ENCODE data around the gene LRMDA.

Gene LRMDA

GRCh38 chr10:76444034-76444800, 1012.8 kb downstream of the LRMDA start:
- DNase-seq (ENCODE audit: low read depth, low spot score): no peak
- H3K4me3 ChIP-seq (ENCODE audit: low read depth, low read length): no peak overlapping the region
- in situ Hi-C loops (cut with HindIII; ENCODE audit: low sequenced_read_pairs): no loop called here
- TF ChIP-seq, protein P1, sequence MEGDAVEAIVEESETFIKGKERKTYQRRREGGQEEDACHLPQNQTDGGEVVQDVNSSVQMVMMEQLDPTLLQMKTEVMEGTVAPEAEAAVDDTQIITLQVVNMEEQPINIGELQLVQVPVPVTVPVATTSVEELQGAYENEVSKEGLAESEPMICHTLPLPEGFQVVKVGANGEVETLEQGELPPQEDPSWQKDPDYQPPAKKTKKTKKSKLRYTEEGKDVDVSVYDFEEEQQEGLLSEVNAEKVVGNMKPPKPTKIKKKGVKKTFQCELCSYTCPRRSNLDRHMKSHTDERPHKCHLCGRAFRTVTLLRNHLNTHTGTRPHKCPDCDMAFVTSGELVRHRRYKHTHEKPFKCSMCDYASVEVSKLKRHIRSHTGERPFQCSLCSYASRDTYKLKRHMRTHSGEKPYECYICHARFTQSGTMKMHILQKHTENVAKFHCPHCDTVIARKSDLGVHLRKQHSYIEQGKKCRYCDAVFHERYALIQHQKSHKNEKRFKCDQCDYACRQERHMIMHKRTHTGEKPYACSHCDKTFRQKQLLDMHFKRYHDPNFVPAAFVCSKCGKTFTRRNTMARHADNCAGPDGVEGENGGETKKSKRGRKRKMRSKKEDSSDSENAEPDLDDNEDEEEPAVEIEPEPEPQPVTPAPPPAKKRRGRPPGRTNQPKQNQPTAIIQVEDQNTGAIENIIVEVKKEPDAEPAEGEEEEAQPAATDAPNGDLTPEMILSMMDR (IDR thresholded peaks at IDR 0.05; ENCODE audit: low read depth, low read length): no peak

- in situ Hi-C loops (cut with HindIII; ENCODE audit: low sequenced_read_pairs): no loop called here
- no peak overlapping the region for H3K4me3 ChIP-seq (ENCODE audit: low read depth, low read length)
- TF ChIP-seq, protein P1 (IDR thresholded peaks at IDR 0.05; ENCODE audit: low read depth, low read length): no peak
- no peak for DNase-seq (ENCODE audit: low read depth, low spot score)
These were observed 1016.2 kb downstream of the LRMDA start for GRCh38 chr10:76447578-76447977.

GRCh38 chr10:76451911-76452310, 1020.5 kb downstream of the LRMDA start:
- no peak for DNase-seq (ENCODE audit: low read depth, low spot score)
- in situ Hi-C loops (cut with HindIII; ENCODE audit: low sequenced_read_pairs): no loop called here
- H3K4me3 ChIP-seq (ENCODE audit: low read depth, low read length): no peak overlapping the region
- TF ChIP-seq, protein P1 (IDR thresholded peaks at IDR 0.05; ENCODE audit: low read depth, low read length): no peak

DNA sequence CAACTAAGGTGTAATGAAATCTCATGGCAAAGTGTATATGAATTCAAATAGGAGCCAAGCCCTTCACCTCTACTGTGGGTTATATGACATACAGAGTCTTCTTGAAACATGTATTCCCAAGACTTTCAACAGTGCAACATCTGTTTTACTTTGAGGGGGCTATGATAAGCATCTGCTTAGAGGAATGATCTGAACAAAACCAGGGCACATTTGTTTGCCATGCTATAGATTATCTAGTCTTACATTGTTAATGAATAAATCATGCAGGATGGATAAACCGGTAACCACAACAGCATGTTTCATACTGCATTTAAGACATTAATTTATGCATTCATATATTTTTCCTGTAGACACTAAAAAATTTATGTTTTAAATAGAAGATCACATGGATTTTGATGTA, 1021.9 kb downstream of the LRMDA start:
- no peak overlapping the region for H3K4me3 ChIP-seq (ENCODE audit: low read depth, low read length)
- no peak for DNase-seq (ENCODE audit: low read depth, low spot score)
- TF ChIP-seq, protein P1 (IDR thresholded peaks at IDR 0.05; ENCODE audit: low read depth, low read length): no peak
- in situ Hi-C loops (cut with HindIII; ENCODE audit: low sequenced_read_pairs): no loop called here

DNA sequence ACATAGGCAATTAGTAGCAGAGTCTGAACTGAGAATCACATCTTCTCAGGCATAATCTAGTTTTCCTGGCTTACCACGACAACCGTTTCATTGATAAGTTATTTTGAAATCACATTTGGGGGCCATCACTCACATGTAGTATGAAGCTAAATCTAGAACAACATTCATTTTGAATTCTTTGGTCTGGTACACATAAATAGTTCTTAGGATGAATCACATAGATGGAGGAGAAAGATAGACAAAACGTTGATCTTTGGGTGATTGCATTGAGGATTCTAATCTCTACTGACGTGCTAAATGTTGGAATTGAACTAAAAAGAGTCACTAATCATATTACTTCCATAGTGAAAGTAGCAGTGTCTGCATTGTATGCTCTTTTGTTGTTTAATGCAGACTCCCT, 1022.6 kb downstream of the LRMDA start:
- H3K4me3 ChIP-seq (ENCODE audit: low read depth, low read length): no peak overlapping the region
- in situ Hi-C loops (cut with HindIII; ENCODE audit: low sequenced_read_pairs): no loop called here
- DNase-seq (ENCODE audit: low read depth, low spot score): no peak
- TF ChIP-seq, protein P1 (IDR thresholded peaks at IDR 0.05; ENCODE audit: low read depth, low read length): no peak

GRCh38 chr10:76454506-76455140, 1023.2 kb downstream of the LRMDA start:
- DNase-seq (ENCODE audit: low read depth, low spot score): no peak
- TF ChIP-seq, protein P1 (IDR thresholded peaks at IDR 0.05; ENCODE audit: low read depth, low read length): no peak
- H3K4me3 ChIP-seq (ENCODE audit: low read depth, low read length): no peak overlapping the region
- in situ Hi-C loops (cut with HindIII; ENCODE audit: low sequenced_read_pairs): no loop called here

All from astrocyte of the spinal cord (primary cell).